ENCODE measurements around the gene STMN3.

GRCh38 chr20:63700199-63701050, 47.2 kb upstream of the STMN3 start:
- TF ChIP-seq MAX (IDR thresholded peaks at IDR 0.05) (no peak), POLR2A (IDR thresholded peaks at IDR 0.05; ENCODE audit: control extremely low read depth in 1 of 2, low read depth in 2 of 2, low read length in 2 of 2) (no peak), GTF2F1 (IDR thresholded peaks at IDR 0.05; ENCODE audit: borderline replicate concordance, low read depth, low read length) (no peak), SP2 (IDR thresholded peaks at IDR 0.05; ENCODE audit: low read length) (no peak), ATF2 (IDR thresholded peaks at IDR 0.05; ENCODE audit: low read length) (no peak), TAF1 (IDR thresholded peaks at IDR 0.05; ENCODE audit: low read depth, low read length) (no peak), CTCF (IDR thresholded peaks at IDR 0.05; ENCODE audit: control extremely low read depth in 1 of 3, insufficient read depth in 1 of 3, low read depth in 1 of 3, low read length in 3 of 3) (no peak), USF2 (IDR thresholded peaks at IDR 0.05; ENCODE audit: low read length) (no peak), BRCA1 (IDR thresholded peaks at IDR 0.05; ENCODE audit: low read depth, low read length) (no peak)

Data from H1 (cell line).